Transverse colon (tissue), 4 donors: ENCODE results near the gene PRR30.

ENCODE experiments used
- CTCF ChIP-seq, 5 experiments: fragments of 200-600 bp in 3 of 5; fragments of 450-650 bp in 2 of 5; sonication (generic) in 3 of 5; IDR thresholded peaks; 1 replicate in 2 of 5; 2 replicates in 3 of 5; pipeline ENCODE4 v1.5.1; 2016 to 2017; ENCODE audit warnings: antibody characterized with exemption in 5 of 5, inconsistent platforms in 3 of 5, mild to moderate bottlenecking in 2 of 5, moderate library complexity in 1 of 5
- EP300 ChIP-seq: sonication (generic); formaldehyde crosslinking; IDR thresholded peaks from one replicate; pipeline ENCODE4 v1.6.1; 2017; ENCODE audit warnings: antibody characterized with exemption, low read depth
- POLR2A ChIP-seq: fragments of 450-650 bp; IDR thresholded peaks from one replicate; pipeline ENCODE4 v1.6.1; 2016; ENCODE audit warnings: antibody characterized with exemption, mild to moderate bottlenecking, moderate library complexity
- POLR2AphosphoS5 ChIP-seq, 3 donors: sonication (generic); formaldehyde crosslinking; IDR thresholded peaks; one replicate each; pipeline ENCODE4 v1.6.1; 2016; ENCODE audit warnings: antibody characterized with exemption in 3 of 3

GRCh38 chr2:27105981-27106380 lies 33.2 kb downstream of the PRR30 start:
- TF ChIP-seq CTCF (IDR thresholded peaks at IDR 0.05) (no peak), POLR2A (no peak), POLR2AphosphoS5 (IDR thresholded peaks at IDR 0.05) (no peak), EP300 (no peak)
